ENCODE measurements around the gene MXD4.

The MXD4 gene

DNA sequence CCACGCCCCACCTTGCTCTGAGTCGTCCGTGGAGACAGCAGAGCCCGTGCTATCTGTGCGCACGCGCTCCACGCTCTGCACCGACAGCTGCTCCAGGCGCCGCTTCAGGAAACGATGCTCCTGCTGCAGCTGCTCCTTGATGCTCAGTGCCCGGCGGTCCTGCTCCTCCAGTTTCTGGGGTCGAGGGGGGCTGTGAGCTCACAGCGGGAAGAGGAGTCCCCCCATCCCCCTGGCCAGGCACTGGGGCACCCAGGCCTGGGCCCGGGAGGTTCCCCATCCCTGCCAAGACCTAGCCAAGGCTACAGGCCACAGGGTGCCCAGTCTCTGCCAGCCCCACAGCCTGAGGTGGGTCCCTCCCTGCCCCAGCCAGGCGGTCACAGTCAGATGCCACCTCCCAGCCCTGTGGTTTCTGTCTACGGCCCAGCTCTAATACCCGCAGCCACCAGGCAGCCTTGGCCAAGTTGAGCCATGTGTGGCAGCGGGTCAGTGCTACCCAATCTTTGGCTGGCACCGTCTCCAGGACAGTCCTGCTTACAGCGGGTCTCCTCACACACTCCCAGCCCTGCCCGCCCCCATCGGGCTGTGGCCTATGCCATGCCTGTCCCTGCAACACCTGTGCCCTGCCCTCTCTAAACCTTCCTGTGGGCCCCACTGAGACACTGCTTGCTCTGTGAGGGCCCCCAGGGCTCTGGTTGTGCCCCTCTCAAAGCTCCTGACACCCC is 10.7 kb downstream of the MXD4 start:
- no peak for DNase-seq (ENCODE audit: low read depth, low spot score)

DNA sequence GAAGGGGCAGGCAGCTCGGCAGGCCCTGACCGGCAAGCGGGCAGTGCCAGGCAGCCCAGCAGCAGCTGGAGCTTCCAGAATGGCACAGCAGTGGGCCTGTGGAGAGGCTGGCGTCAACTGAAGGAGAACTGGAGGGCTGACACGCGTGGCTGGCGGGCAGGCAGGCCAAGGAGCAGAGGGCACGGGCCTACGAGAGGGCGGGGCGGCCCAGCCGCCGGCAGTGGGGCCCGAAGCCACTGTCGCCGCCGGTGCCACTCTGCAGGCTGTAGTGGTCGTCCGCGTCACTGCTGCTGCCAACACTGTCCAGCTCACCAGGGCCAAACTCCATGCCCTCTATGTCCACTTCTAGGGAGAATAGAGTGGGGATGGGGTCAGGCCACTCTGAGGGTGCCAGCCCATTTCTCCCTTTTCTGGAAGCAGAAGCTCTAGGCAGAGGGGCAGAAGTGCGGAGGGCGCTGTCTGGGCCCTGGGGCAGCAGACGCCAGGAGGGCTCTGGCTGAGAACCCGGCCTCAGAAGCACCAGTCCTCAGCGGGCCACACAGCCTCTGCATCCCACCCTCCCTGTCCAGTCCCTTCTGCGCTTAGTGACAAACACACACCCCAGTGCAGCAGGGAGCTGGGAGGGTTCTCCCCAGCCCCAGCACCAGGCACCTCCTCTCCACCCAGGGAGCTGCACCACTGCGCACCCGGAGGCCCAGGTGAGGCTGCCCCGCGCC is 11.4 kb downstream of the MXD4 start:
- no peak for DNase-seq (ENCODE audit: low read depth, low spot score)

DNA sequence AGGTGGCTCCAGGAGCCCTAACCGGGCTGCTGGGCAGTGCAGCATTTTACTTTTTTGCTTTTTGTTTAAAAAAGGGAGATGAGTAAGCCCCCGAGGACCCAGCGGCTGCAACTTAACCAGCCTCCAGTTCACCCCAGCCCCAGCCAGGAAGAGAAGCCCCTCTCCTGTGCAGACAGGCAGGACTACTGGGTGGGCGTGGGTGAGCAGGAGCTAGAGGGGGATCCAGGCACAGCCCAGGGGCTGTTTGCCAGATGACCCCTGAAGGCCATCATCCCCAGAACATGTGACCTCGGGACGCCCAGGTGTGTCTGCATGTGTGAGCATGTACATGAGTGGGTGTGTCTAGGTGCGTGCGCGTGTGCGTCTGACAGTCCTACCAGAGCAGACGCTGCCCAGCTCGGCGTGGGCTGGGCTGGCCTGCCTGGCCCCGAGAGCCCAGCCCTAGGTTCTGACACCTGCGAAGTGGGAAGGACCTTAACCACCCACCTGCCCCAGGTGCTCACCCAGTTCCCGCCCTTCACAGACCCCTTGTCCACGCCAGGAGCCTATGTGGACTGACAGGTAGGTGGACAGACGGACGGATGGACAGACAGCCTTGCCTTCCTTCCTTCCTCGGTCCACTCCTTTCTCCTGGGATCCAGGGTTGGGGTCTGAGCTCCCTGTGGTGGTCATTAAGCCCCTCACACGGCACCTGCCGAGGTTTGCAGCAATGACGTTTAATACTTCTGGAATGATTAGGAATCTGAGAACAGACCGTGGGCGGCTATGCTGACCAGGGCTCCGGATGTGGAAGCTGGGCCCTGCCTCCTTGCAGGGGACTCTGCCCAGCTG is 12.2 kb downstream of the MXD4 start:
- no peak for DNase-seq (ENCODE audit: low read depth, low spot score)

DNA sequence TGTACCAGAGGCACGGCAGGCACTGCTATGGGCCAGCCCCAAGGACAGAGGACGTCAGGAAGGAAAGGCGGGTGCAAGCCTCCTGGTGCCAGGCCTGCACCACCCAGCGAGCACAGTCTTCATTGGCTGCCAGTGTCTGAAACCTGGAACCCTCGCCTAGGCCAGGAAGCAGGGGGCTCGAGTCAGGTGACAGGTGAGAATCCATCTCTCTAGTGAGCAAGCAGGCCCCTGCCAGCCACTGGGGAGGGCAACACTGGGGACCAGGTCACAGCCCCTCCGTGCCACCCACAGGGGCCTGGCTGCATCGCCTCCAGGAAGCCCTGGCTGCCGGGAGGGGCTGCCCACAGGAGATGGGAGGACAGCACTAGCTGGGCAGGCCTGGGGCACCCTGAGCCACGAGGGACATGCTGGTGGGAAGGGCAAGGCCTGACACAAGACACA is 13.1 kb downstream of the MXD4 start:
- no peak for DNase-seq (ENCODE audit: low read depth, low spot score)

DNA sequence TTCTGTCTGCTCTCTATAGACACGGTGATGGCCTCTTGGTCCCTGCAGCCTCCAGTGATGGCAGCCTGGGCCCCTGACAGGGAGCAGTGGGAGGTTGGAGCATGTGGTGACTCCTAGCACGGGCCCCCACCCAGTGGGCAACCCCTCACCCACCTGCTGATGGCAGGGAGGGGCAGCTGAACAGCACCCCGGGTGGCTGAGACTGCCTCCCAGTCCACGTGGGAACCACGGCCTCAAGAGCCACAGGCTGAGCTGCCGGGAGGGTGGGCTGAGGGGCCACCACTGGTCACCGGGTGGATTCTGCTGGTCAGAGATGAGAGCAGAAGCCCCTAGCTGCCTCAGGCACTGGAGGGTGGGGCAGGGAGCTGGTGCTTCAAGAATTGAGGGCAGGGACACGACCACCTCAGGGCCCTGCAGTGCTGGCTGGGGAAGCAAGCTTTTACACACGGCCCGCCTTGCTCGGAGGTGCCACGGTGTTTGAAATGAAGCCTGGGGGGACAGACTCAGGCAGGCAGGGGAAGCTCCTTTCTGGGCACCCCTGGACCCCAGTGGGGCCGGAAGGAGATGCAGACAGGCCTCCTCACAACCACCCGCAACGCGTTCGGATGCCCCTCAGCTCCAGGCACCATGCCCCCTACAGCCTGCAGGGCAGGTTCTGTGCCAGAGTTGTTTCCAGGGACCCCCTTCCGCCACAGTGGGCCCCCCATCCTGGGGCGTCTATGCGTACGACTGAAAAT is 13.7 kb downstream of the MXD4 start:
- no peak for DNase-seq (ENCODE audit: low read depth, low spot score)

DNA sequence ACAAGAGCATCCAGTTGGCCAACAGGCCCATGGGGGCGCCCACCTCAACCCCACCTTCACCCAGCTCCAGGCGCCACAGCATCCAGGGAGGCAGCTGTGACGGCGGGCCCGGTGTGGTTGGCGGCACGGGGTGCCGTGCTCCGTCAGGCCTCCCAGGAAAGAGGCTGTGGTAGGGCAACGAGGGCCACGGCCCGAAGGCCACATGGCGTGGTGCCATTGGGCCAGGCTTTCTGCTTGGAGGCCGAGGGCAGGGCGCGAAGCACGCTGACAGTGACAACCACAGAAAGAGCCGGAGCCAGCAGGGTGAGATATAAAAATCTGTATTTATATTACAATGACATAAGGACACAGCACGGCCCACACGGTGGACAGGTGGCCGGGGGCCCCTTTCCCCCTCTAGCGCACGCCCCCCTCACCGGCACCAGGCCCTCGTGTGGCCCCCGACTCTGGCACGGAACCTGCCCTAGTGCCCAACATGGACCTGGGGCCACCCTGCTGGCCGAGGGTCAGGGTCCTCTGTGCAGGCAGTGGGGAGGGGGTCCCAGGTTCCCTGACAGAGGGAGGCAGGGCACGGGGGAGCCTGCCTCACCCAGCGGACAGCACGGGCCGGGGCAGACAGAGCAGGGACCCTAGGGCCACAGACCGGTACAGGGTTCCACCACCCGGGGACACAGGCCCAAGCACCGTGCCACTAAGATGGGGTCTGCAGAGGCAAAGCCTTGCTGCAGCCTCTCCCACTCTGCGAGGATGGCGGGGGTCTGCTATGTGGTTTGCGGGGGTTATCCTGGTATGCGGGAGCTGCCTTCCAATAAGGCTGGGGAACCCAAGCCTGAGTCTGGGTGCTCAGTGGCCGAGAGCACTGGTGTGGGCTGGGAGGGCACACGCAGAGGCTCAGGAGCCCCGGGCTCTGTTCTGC is 14.5 kb downstream of the MXD4 start:
- DNase-seq (ENCODE audit: low read depth, low spot score), result no peak

DNA sequence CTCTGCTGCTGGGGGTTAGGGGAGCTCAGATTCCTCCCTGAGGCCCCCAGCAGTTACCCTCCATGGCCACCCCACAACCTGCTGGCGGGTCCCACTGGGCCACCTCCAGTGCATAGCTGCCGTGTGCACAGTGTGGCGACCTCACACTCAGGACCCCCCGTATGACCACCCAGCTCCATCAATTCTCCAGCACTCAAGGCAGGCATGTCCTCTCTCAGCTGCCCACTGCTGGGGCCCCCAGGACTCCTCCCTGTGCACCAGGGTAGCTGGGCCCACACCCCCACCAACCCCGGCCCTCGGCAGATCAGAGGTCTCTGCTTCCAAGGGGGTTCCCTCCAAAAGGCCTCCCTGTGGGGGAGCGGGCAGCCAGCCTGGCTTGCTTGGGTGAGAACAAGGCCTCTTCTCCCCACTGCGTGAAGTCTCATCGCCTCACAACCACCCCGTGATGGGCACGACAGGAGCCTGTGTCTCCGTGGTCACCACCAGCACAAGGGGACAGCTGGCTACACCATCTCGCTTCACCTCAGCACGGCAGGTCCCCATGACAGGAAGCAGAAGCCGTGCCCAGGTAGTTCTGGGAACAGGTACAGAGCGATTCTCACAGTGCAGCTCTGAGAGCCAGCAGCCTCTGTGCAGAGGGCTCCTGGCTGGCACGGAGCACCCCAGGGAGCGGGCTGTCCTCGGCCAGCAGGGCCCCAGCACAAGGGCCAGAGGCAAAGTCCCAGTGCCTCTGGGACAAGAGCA is 15.4 kb downstream of the MXD4 start:
- DNase-seq (ENCODE audit: low read depth, low spot score), result no peak

DNA sequence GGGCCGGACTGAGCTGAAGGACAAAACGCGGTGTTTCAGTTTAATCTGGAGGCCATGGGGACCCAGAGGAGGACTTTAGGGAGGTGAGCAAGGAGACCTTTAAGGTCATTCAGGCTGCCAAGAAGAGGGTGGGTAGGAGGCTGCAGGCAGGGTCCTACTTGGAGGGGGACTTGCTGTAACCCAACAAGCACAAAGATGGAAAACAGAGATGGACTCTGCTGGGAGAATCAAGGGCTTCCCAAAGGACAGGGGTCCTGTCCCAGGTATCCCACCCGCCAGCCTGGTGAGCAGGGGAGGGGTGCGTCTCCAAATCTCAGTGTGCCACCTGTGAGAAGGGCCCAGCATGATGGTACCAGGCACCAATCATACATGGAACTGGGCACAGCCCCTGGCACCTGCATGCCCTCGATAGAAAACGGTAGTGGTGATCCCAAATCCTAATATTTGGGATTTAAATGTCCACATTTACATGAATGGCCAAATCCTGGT is 16.1 kb downstream of the MXD4 start:
- DNase-seq (ENCODE audit: low read depth, low spot score), result no peak

DNA sequence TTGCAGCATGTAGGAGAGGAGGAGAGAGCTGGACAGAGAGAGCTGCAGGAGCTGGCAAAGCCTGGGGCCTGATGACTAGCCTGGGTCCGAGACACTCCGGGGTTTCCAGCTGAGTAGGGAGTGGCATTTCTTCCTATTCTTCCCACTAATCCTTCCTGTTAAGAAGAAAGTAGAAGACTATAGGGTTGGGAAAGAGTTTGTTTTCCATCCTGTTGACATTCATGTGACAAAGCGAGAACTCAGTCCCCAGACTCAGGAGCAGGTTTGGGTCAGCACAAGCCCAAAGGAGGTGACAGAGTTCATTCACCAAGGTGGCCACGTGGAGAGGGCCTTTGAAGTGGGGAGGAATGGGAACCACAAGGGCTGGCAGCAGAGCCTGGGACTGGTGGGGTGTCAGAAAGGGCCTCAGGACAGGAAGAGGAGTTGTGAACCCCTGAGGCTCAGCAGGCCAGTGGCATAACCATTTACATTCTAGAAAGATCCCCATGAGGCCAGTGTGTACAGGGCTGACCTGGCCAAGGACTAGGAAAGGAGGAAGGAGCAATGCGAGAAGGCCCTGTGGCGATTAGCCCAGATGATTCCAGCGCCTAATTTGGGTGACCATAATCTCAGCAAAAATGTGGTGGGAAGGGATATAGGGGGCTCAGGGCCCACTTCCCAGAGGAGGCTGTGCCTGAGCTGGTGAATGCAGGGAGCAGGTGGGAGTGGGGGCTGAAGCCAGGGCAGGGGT is 16.7 kb downstream of the MXD4 start:
- DNase-seq (ENCODE audit: low read depth, low spot score), result no peak

DNA sequence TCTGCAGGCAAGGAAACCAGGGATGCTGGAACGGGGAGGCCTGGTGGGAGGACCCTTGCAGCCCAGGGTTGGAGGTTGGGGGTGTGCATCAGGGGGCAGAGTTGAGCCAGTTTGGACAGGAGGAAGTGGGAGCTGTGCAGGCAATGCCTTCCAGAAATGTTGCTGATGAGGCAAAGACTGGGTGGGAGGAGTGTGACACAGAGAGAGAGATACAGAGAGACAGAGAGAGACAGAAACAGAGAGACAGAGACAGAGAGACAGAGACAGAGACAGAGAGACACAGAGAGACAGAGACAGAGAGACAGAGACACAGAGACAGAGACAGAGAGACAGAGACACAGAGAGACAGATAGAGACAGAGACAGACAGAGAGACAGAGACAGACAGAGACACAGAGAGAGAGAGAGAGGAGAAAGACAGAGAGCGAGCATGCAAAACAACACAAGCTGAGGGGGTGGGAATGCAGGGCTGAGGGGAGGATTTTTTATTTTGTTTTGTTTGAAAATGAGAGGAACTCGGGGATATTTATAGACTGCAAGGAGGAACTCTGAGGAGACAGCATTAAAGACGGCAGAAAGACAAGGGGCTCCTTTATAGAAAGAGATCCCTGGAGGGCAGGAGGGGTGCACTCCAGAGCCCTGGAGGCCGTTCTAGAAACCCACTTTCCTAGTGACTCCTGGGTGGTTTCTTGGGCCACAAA is 18.1 kb downstream of the MXD4 start:
- DNase-seq (ENCODE audit: low read depth, low spot score), result no peak

DNA sequence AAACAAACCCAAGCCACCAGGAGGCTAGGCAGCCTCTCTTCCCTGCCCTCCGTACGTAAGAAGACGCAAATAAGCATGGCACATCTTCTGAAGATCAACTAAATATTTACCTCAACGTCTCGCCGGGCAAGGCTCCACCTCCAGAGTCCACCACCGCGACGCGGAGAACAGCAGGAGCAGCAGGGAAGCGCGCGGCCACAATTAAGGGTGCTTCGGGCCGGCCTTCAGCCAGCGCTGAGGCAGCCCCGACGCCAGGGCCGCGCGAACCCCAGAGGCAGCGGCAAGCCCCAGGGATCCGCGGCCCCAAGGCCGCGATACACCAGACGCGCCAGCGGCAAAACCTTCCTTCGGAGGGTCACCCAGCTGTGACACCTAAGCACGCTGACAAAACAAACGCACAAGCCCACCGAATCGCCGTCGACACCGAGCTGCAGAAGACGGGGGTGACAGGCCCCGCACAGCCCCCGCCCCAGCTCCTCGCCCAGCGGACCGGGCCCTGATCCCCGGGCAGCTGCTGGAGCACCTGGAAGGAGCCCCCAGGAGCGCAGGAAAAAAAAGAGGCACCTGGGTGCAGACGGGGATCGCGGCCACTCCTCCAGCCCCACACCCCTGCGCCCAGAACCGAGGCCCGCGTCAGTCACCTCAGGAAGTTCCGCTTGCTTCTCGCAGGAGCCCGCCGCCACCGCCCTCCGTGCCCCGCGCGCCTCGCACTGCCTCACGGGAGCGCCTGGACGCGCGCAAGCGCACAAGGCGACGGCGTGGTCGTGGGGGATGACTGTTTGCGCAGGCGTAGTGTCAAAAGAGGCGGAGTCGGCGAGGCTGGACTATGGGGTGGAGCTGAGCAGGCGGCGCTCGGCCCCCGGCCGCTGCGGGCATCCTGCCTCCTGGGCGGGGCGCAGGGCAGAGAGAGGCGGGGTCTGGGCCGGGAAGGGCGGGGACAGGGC is 20.2 kb downstream of the MXD4 start, which contains the start of the genes HAUS3 and POLN:
Gene HAUS3 (minus strand): TSS at position 712 of the 944 bp plus-strand sequence. CDS start 1,175 bp downstream, outside the sequence.
Gene POLN (minus strand): TSS at position 712 of the 944 bp plus-strand sequence. CDS start 12,890 bp downstream, outside the sequence.
- peak; percentile 98 for DNase-seq (ENCODE audit: low read depth, low spot score)

DNA sequence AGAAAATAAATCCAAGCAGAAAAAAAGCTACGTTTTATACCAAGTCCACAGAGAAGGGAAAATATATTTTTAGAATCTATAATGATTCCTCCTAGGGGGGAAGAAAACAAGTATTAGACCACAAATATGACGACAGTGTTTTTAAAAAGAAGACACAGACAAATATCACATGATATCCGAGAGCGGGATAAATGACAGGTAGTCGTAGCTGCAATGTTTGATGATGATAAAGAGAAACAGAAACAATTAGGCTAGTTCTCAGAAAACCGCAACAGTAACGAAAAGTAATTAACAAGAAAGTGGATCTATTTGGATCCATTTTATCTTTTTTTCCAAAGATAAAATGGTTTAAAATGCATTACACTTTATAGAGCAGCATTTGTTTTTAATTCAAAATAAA is 20.9 kb downstream of the MXD4 start:
- no peak for DNase-seq (ENCODE audit: low read depth, low spot score)

DNA sequence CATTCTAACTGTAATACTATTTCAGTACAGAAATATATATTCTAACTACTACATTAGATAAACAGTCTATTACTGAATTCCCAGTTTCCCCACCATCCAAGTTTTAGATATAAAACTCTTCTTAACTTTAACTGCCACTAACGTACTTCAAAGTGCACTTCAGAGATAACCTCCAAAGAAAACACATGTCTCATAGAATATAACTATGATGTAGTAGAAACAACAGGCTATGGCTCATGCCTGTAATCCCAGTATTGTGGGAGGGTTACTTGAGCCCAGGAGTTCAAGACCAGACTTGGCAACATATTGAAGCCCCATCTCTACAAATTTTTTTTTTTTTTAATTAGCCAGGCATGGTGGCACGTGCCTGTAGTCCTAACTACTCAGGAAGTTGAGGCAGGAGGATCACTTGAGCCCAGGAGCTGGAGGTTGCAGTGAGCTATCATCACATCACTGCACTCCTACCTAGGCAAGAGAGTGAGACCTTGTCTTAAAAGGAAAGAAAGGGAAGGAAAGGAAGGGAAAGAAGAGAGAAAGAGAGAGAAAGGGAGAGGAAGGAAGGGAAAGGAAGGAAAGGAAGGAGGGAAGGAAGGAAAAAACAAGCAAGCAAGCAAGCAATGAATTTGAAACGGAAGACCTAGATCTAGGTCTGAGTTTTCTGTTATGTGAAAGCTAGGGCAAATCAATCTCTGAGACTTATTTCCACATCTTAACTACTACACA is 24.8 kb downstream of the MXD4 start:
- DNase-seq (ENCODE audit: low read depth, low spot score), result no peak

DNA sequence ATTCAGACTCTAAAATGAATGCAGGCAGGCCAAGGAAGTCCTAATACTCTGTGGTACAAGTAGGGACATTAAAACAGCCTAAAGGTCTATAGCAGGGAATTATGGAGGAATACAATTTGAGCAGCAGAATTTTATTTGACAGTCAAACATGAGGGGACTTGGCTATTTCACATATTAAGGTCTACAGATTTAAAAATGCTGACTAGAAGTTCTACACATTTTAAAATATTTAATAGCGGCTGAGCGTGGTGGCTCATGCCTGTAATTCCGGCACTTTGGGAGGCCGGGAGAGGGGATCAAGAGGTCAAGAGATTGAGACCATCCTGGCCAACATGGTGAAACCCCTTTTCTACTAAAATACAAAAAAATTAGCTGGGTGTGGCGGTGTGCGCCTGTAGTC is 30.8 kb downstream of the MXD4 start:
- DNase-seq (ENCODE audit: low read depth, low spot score), result no peak

DNA sequence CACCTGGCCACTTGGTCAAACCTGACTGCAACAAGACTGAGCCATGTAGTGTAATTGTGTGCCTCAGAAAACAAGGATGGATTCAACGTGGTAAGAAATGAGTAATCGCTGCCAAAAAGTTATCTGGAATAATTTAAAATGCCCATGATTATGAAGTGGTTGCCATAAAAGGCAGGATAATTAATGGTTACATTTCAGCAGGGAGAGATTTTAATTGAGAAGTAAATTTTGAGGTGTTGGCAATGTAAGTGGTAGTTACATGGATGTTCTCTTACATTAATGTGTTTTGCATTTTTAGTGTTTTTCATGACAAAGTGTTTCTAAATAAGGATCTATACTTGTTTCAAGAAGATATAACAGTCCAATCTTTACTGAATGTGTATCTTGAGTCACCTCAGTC is 35.6 kb downstream of the MXD4 start:
- no peak for DNase-seq (ENCODE audit: low read depth, low spot score)

DNA sequence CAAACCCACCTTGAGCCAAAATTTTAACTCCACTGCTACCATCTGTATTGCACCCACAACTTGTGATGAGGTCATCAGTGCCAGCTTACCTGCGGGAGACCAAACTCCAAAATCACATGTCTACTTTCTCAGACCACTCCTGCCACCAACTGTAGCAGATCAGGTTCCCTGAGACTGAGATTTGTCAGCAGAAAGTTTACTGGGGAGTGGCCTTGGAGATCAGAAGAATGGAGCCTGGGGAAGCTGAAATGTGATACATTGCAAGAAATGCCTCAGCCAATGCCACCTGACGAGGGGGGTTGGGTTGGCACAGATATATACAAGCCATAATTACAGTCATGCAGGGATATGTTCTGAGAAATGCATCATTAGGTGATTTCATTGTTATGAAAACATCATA is 39.1 kb downstream of the MXD4 start:
- DNase-seq (ENCODE audit: low read depth, low spot score), result no peak
